ENCODE data around the gene ATG5. TPM values are rescaled to one million over a fixed set of nuclear protein-coding genes. Genes with fewer than 3 reads are reported as not detected.

Gene ATG5
- total RNA-seq, 2 donors from 2014 or later = 29.5 to 31.4 TPM

- Histone ChIP-seq H3K9me3 (ENCODE audit: control insufficient read depth, low read length) (no peaks in the 10 kb centered on the region), H3K36me3 (ENCODE audit: control insufficient read depth, insufficient read depth, low read length) (no peaks in the 10 kb centered on the region), H3K27me3 (ENCODE audit: control insufficient read depth, insufficient read depth, low read length, poor library complexity, severe bottlenecking) (no peaks in the 10 kb centered on the region), H3K4me1 (ENCODE audit: control insufficient read depth, insufficient read depth, low read length) (no peaks in the 10 kb centered on the region), H3K9ac (ENCODE audit: extremely low read depth, low read length, poor library complexity, severe bottlenecking) (no peak overlapping the region), H3K4me3 (ENCODE audit: low read length) (no peak overlapping the region), H3K27ac (ENCODE audit: low read depth, low read length) (no peak overlapping the region)
- H3K27me3 Mint-ChIP-seq (ENCODE audit: insufficient read depth) = no peaks in the 10 kb centered on the region
- WGBS, 2 experiments (ENCODE audit: insufficient coverage in 1 of 2, insufficient read length in 1 of 2) = 97% methylated on average over 3 of the region's 3 CpGs; no CpG with 5 or more reads in 1 of the 2 experiments
- no peaks in the 10 kb centered on the region for H3K9me3 Mint-ChIP-seq
- DNase-seq = no peak
- TF ChIP-seq, protein P1, sequence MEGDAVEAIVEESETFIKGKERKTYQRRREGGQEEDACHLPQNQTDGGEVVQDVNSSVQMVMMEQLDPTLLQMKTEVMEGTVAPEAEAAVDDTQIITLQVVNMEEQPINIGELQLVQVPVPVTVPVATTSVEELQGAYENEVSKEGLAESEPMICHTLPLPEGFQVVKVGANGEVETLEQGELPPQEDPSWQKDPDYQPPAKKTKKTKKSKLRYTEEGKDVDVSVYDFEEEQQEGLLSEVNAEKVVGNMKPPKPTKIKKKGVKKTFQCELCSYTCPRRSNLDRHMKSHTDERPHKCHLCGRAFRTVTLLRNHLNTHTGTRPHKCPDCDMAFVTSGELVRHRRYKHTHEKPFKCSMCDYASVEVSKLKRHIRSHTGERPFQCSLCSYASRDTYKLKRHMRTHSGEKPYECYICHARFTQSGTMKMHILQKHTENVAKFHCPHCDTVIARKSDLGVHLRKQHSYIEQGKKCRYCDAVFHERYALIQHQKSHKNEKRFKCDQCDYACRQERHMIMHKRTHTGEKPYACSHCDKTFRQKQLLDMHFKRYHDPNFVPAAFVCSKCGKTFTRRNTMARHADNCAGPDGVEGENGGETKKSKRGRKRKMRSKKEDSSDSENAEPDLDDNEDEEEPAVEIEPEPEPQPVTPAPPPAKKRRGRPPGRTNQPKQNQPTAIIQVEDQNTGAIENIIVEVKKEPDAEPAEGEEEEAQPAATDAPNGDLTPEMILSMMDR (conservative IDR thresholded peaks at IDR 0.05) = no peak
- no peak overlapping the region for H3K4me3 Mint-ChIP-seq
- peaks cover 5% of the 10 kb centered on the region for H3K36me3 Mint-ChIP-seq (ENCODE audit: low read depth)
- peaks cover 5% of the 10 kb centered on the region for H3K4me1 Mint-ChIP-seq
- H3K27ac Mint-ChIP-seq = no peak overlapping the region
Measured at GRCh38 chr6:106215608-106216007, 110.0 kb downstream of the ATG5 start.

DNA sequence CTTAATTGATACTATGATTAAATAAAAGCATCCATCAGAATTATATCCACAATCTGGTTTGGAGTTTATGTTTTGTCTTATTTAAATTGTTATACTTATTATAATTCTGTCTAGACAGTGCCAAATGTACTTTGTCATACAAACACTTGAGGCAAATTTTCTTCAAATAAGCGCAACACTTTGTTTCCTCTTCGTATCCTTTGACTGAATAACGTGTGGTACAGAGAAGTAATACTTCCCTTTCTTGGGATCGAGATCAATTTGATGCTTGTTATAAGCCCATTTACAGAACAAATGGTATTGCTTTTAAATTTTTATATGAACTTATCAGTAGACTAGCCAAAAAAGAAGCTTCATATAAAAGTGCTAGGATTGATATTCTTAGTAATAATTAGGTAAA lies 111.0 kb downstream of the ATG5 start:
- no peaks in the 10 kb centered on the region for H3K27me3 Mint-ChIP-seq (ENCODE audit: insufficient read depth)
- no peaks in the 10 kb centered on the region for H3K9me3 Mint-ChIP-seq
- H3K4me3 ChIP-seq (ENCODE audit: low read length) = no peak overlapping the region

DNA sequence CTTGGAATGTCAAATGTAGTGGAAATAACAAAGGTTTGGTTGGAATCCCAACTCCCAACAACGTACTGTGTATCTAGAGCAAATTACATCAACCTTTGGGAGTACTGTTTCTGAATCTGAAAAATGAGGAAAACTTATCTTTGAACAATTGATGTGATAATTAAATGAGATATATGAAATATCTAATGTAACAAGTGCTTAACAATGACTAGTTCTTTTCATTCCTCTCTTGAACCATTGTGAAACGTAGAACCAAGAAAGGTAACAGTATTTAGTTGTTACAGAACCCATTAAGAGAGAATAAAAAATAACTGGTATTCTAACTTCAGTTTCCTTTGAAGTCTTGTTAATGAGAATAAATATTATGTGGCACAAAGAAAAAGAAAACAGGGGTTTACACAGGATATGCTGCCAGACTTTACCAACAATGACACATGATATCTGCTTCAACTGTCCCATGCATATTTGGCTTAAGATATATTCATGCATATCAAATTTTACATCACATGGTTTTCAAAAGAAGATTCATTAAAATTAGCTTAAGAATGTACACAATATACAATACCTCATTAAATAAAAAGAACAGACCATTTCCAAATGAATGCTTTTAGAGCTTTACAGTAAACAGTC lies 111.8 kb downstream of the ATG5 start:
- Histone ChIP-seq H3K27ac (ENCODE audit: low read depth, low read length) (no peak overlapping the region), H3K9me3 (ENCODE audit: control insufficient read depth, low read length) (peaks cover 6% of the 10 kb centered on the region), H3K36me3 (ENCODE audit: control insufficient read depth, insufficient read depth, low read length) (no peaks in the 10 kb centered on the region), H3K4me3 (ENCODE audit: low read length) (no peak overlapping the region), H3K4me1 (ENCODE audit: control insufficient read depth, insufficient read depth, low read length) (no peaks in the 10 kb centered on the region), H3K9ac (ENCODE audit: extremely low read depth, low read length, poor library complexity, severe bottlenecking) (no peak overlapping the region), H3K27me3 (ENCODE audit: control insufficient read depth, insufficient read depth, low read length, poor library complexity, severe bottlenecking) (no peaks in the 10 kb centered on the region)
- no peak for DNase-seq
- peaks cover 3% of the 10 kb centered on the region for H3K9me3 Mint-ChIP-seq
- TF ChIP-seq, protein P1 (conservative IDR thresholded peaks at IDR 0.05) = no peak
- peaks cover 13% of the 10 kb centered on the region for H3K36me3 Mint-ChIP-seq (ENCODE audit: low read depth)
- H3K27ac Mint-ChIP-seq = no peak overlapping the region
- no peak overlapping the region for H3K4me3 Mint-ChIP-seq
- WGBS, 2 experiments (ENCODE audit: insufficient coverage in 1 of 2, insufficient read length in 1 of 2) = 93% methylated on average over 2 of the region's 2 CpGs; no CpG with 5 or more reads in 1 of the 2 experiments
- H3K27me3 Mint-ChIP-seq (ENCODE audit: insufficient read depth) = no peaks in the 10 kb centered on the region
- H3K4me1 Mint-ChIP-seq = peaks cover 5% of the 10 kb centered on the region

More for the DNA sequence above, 111.0 kb downstream of the ATG5 start:
- H3K4me3 Mint-ChIP-seq = no peak overlapping the region
- Histone ChIP-seq H3K9ac (ENCODE audit: extremely low read depth, low read length, poor library complexity, severe bottlenecking) (no peak overlapping the region), H3K27ac (ENCODE audit: low read depth, low read length) (no peak overlapping the region), H3K36me3 (ENCODE audit: control insufficient read depth, insufficient read depth, low read length) (no peaks in the 10 kb centered on the region), H3K27me3 (ENCODE audit: control insufficient read depth, insufficient read depth, low read length, poor library complexity, severe bottlenecking) (no peaks in the 10 kb centered on the region), H3K9me3 (ENCODE audit: control insufficient read depth, low read length) (no peaks in the 10 kb centered on the region), H3K4me1 (ENCODE audit: control insufficient read depth, insufficient read depth, low read length) (no peaks in the 10 kb centered on the region)
- H3K27ac Mint-ChIP-seq = no peak overlapping the region
- H3K4me1 Mint-ChIP-seq = peaks cover 5% of the 10 kb centered on the region
- peaks cover 5% of the 10 kb centered on the region for H3K36me3 Mint-ChIP-seq (ENCODE audit: low read depth)
- no peak for DNase-seq
- TF ChIP-seq, protein P1 (conservative IDR thresholded peaks at IDR 0.05) = no peak
- WGBS, 2 experiments (ENCODE audit: insufficient coverage in 1 of 2, insufficient read length in 1 of 2) = 96 to 100% methylated on average over 3 to 4 of the region's 4 CpGs
